ENCODE data around the gene RAX2.

Gene RAX2

GRCh38 chr19:3800996-3801395 is 29.0 kb upstream of the RAX2 start:
- no peak for DNase-seq

- DNase-seq = no peak
These were observed 26.1 kb upstream of the RAX2 start for GRCh38 chr19:3798137-3798536.

- DNase-seq = no peak
These were observed 24.3 kb upstream of the RAX2 start for GRCh38 chr19:3796358-3796757.

- DNase-seq = no peak
These were observed 21.8 kb upstream of the RAX2 start for GRCh38 chr19:3793799-3794198.

- DNase-seq = no peak
These were observed 20.1 kb upstream of the RAX2 start for GRCh38 chr19:3792114-3792513.

GRCh38 chr19:3790941-3791340 is 18.9 kb upstream of the RAX2 start:
- no peak for DNase-seq

GRCh38 chr19:3790209-3790734 is 18.2 kb upstream of the RAX2 start:
- DNase-seq = no peak

GRCh38 chr19:3788996-3789778 is 17.2 kb upstream of the RAX2 start:
- no peak for DNase-seq

- DNase-seq = no peak
These were observed 14.2 kb upstream of the RAX2 start, which contains the start of gene MATK for GRCh38 chr19:3785938-3786824. Gene MATK (minus strand): TSS chr19:3786381. CDS start chr19:3785135, 1,246 bp downstream.

- no peak for DNase-seq
These were observed 13.5 kb upstream of the RAX2 start for GRCh38 chr19:3785451-3785937.

GRCh38 chr19:3784607-3785450 is 12.8 kb upstream of the RAX2 start:
- DNase-seq = no peak

- no peak for DNase-seq
These were observed 11.9 kb upstream of the RAX2 start for GRCh38 chr19:3783660-3784584.

- DNase-seq = no peak
These were observed 10.9 kb upstream of the RAX2 start for GRCh38 chr19:3782903-3783302.

GRCh38 chr19:3782330-3782729 is 10.3 kb upstream of the RAX2 start:
- DNase-seq = no peak

GRCh38 chr19:3781603-3782002 is 9.6 kb upstream of the RAX2 start:
- no peak for DNase-seq

GRCh38 chr19:3780786-3781304 is 8.8 kb upstream of the RAX2 start:
- DNase-seq = no peak

GRCh38 chr19:3778899-3779723 is 7.1 kb upstream of the RAX2 start:
- DNase-seq = no peak

GRCh38 chr19:3778104-3778867 is 6.3 kb upstream of the RAX2 start:
- DNase-seq = no peak

- DNase-seq = no peak
These were observed 4.5 kb upstream of the RAX2 start for GRCh38 chr19:3776479-3777040.
